Body of pancreas (tissue), 4 donors: Measurements from ENCODE around the gene ASCL3. TPM values are rescaled to one million over a fixed set of nuclear protein-coding genes. Genes with fewer than 3 reads are reported as not detected.

Experiments
- ATAC-seq: fragments of 150-250 bp; one replicate; pipeline ENCODE4 v1.9.1; 2016
- DNase-seq, 4 donors: peaks; one replicate each; pipeline ENCODE4 v3.0.0-alpha.2; 2019
- H3K27ac ChIP-seq, 4 donors: fragments of 200-600 bp; sonication (generic); 1 replicate in 3 of 4; 2 replicates in 1 of 4; pipeline versions ENCODE4 v1.5.1 to v1.6.1; 2016 to 2019; ENCODE audit warnings: mild to moderate bottlenecking in 1 of 4, mixed read lengths in 1 of 4, moderate library complexity in 1 of 4
- H3K27me3 ChIP-seq, 2 donors: fragments of 200-600 bp; sonication (generic); one replicate each; pipeline ENCODE4 v1.6.0; 2016; ENCODE audit warnings: mild to moderate bottlenecking in 1 of 2
- H3K36me3 ChIP-seq, 2 donors: fragments of 200-600 bp; sonication (generic); replicated peaks in 1 of 2; 2 replicates each; pipeline ENCODE4 v1.5.1; 2016; ENCODE audit warnings: low read depth in 2 of 2; ENCODE audit not compliant: insufficient read depth in 1 of 2
- H3K4me1 ChIP-seq: fragments of 200-600 bp; sonication (generic); one replicate; pipeline ENCODE4 v1.6.0; 2016
- H3K4me3 ChIP-seq, 2 donors: fragments of 200-600 bp; sonication (generic); 1 replicate in 1 of 2; 2 replicates in 1 of 2; pipeline ENCODE4 v1.5.1; 2016 to 2019
- H3K9me3 ChIP-seq, 3 donors: fragments of 200-600 bp; sonication (generic); 1 replicate in 2 of 3; 2 replicates in 1 of 3; pipeline ENCODE4 v1.5.1; 2016
- CTCF ChIP-seq, 7 experiments: fragments of 450-650 bp in 4 of 7; fragments of 200-600 bp in 3 of 7; sonication (generic) in 3 of 7; IDR thresholded peaks; one replicate each; pipeline ENCODE4 v1.5.1; 2016 to 2019; ENCODE audit warnings: antibody characterized with exemption in 7 of 7
- POLR2A ChIP-seq, 3 donors: fragments of 450-650 bp; IDR thresholded peaks; one replicate each; pipeline ENCODE4 v1.6.1; 2016; ENCODE audit warnings: antibody characterized with exemption in 3 of 3, mild to moderate bottlenecking in 2 of 3
- WGBS, 2 donors: methylation state at CpG; one replicate each; pipeline ENCODE4 v1.1.5; 2017; 5-methylcytosine and 5-hydroxymethylcytosine counted together
- intact Hi-C: fragments of 100-400 bp; cut with DNase I; formaldehyde crosslinking; loops from one replicate; pipeline ENCODE4 v1.15.1; 2023
- total RNA-seq, 2 donors: library from RNA; depleted of rRNA; stranded (reverse); fragments of >200 nt; gene quantifications; one replicate each; pipeline ENCODE4 v1.1.0, GENCODE V29; 2016

Gene ASCL3
- total RNA-seq, 2 donors from 2014 or later: not detected

- Histone ChIP-seq H3K27me3 (no peaks in the 10 kb centered on the region), H3K27ac (no peak overlapping the region), H3K9me3 (no peaks in the 10 kb centered on the region), H3K4me1 (peaks cover 32% of the 10 kb centered on the region), H3K4me3 (no peak overlapping the region), H3K36me3 (peaks cover 0 to 5% of the 10 kb centered on the region in 2 donors)
- DNase-seq (no peak), ATAC-seq (no peak)
- intact Hi-C loops: no loop called here
- no peak for TF ChIP-seq CTCF (IDR thresholded peaks at IDR 0.05)
- no peak for TF ChIP-seq POLR2A (IDR thresholded peaks at IDR 0.05)
- WGBS, 2 donors: 62 to 75% methylated on average over 4 of the region's 4 CpGs
Measured at GRCh38 chr11:8914661-8915018, 28.2 kb downstream of the ASCL3 start.

GRCh38 chr11:8913961-8914660 is 28.7 kb downstream of the ASCL3 start:
- H3K36me3 ChIP-seq: peaks cover 0 to 5% of the 10 kb centered on the region in 2 donors
- H3K4me3 ChIP-seq: no peak overlapping the region
- H3K9me3 ChIP-seq: no peaks in the 10 kb centered on the region
- DNase-seq: peak in 3 of 4 donors; percentile 18 to 33 (median 23)
- H3K27me3 ChIP-seq: no peaks in the 10 kb centered on the region
- 25 to 29% methylated on average over 9 of the region's 9 CpGs for WGBS, 2 donors
- peaks cover 33% of the 10 kb centered on the region for H3K4me1 ChIP-seq
- TF ChIP-seq POLR2A (IDR thresholded peaks at IDR 0.05) (no peak), CTCF (IDR thresholded peaks at IDR 0.05) (peak; percentile 12 to 43 (median 33))
- peak overlapping the region in 2 of 4 donors; percentile 21 to 37 for H3K27ac ChIP-seq
- intact Hi-C loops: no loop called here
- no peak for ATAC-seq

GRCh38 chr11:8911029-8911823 is 31.6 kb downstream of the ASCL3 start, which contains the start of gene AKIP1:
AKIP1 (plus strand) TSS chr11:8911189; CDS start chr11:8911450, 261 bp downstream.
- peaks cover 33% of the 10 kb centered on the region for H3K4me1 ChIP-seq
- peak within 1 kb of the TSS; percentile 51 to 89 (median 70) for H3K27ac ChIP-seq
- H3K9me3 ChIP-seq: no peaks in the 10 kb centered on the region
- peaks cover 0 to 1% of the 10 kb centered on the region in 2 donors for H3K36me3 ChIP-seq
- no peaks in the 10 kb centered on the region for H3K27me3 ChIP-seq
- intact Hi-C loops: no loop called here
- 0 to 1% methylated on average over 5 to 64 of the region's 68 CpGs for WGBS, 2 donors
- DNase-seq (peak; percentile 91 to 95 (median 94)), ATAC-seq (peak; percentile 94)
- no peak for TF ChIP-seq CTCF (IDR thresholded peaks at IDR 0.05)
- peak in 2 of 3 donors; percentile 61 to 68 for TF ChIP-seq POLR2A (IDR thresholded peaks at IDR 0.05)
- peak within 1 kb of the TSS; percentile 46 to 69 for H3K4me3 ChIP-seq

GRCh38 chr11:8910649-8911026 is 32.2 kb downstream of the ASCL3 start:
- intact Hi-C loops: no loop called here
- peaks cover 0 to 1% of the 10 kb centered on the region in 2 donors for H3K36me3 ChIP-seq
- 0 to 2% methylated on average over 1 to 19 of the region's 19 CpGs for WGBS, 2 donors
- DNase-seq: no peak
- H3K4me3 ChIP-seq: peak overlapping the region; percentile 46 to 69
- no peaks in the 10 kb centered on the region for H3K27me3 ChIP-seq
- peaks cover 33% of the 10 kb centered on the region for H3K4me1 ChIP-seq
- H3K27ac ChIP-seq: peak overlapping the region in 1 of 4 donors; percentile 51
- ATAC-seq: peak; percentile 18
- TF ChIP-seq CTCF (IDR thresholded peaks at IDR 0.05): no peak
- TF ChIP-seq POLR2A (IDR thresholded peaks at IDR 0.05): no peak
- no peaks in the 10 kb centered on the region for H3K9me3 ChIP-seq
